Activated gamma-delta T cell treated with Interleukin-2 at 50 U/mL for 16 hours (primary cell): ENCODE results near the gene PFDN4.
A peak's percentile ranks its signal among the peaks of the same experiment; 100 is the strongest.

Source experiments
- DNase-seq: peaks from one replicate; pipeline ENCODE4 v3.0.0-alpha.2; 2020

The PFDN4 gene

GRCh38 chr20:54174457-54175175 lies 33.3 kb upstream of the PFDN4 start:
- DNase-seq = no peak

- no peak for DNase-seq
These were observed 31.3 kb upstream of the PFDN4 start for GRCh38 chr20:54176610-54177009.

DNA sequence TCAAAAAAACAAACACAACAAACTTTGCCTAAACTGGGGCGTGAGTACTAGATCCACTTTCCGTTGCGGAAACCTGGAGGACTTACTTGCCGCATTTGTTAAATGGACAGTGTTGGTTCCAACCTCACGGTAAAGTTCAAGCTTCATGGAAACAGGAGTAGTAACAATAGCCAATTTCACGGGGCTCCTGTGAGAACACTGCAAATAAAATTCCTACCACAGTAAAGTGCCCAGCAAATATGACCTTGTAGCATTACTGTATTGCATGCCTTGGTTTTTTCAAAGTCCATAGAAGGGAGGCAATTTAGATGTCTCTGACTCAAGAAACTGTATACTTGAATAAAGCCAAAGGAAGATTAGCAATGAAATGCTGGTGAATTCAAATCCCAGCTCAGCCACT lies 30.5 kb upstream of the PFDN4 start:
- no peak for DNase-seq

DNA sequence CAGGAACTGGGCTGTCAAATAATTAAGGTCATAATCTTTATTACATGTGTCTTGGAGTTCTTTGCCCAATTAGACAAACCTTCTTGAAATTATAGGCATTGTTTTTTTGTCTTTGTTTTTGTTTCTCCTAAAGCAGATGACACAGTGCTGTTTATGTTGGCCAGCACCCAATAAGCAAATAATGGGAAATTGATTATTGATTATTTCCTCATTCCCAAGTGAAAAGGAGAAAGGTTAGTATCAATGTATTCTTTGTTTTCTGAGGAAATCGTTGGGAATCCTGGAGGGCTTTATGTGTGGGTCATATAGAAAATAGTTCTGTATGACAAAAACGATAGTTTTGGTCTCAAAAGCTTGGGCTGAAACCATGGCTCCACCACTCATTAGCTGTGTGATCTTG lies 29.6 kb upstream of the PFDN4 start:
- no peak for DNase-seq

DNA sequence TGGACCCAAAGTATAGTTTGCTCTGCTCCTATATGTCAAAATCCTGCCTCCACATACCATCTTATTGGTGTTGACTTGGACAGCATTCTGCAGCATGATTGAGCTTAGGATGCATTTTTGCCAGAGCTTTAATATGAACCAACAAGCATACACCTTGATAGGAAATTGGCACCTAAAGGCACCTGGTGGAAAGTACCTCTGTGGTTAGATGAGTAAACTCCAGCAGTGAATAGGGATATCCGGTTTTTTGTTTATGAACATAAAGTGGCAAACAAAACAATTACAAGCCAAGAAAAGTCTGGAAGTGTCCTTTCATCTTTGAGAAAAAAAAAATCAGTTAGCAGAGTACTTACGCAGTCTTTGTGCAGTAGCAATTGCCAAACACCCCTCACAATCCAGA lies 27.9 kb upstream of the PFDN4 start:
- no peak for DNase-seq

DNA sequence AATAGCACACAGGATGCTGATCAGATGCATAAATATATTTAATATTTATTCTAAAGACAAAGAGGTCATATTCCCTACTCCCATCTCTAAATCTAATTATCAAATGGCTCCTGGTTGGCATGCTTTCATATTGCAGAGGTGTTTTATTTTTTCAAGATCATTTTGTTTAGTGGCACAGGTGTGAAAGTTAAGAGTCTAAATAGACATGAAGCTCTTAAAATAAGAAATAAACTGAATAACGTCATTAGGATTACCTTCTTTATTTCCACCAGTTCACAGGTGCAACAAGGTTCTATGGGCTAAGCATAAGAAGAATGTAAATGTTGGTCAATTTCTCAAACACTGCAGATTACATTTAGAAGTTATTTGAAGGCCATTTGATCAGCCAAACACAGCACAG lies 27.0 kb upstream of the PFDN4 start:
- DNase-seq = no peak

DNA sequence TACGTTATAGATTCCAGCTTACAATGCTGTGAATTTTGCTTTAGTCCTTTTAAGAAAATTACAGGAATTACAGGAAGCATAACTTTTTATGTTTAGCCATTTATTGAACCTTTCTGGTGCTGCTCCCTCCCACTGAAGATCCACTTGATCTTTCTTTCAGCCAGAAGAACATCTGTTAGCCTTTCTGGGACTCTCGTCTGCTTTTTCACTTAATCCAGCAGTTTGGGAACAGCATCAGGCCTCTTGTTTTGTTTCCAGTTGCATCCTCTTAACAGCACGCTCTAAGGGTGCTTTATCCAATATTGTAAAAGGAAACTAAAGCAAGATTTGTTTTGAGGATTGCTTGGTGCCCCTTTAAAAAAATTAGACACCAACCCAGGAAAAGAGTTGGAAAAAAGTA lies 23.8 kb upstream of the PFDN4 start:
- no peak for DNase-seq

DNA sequence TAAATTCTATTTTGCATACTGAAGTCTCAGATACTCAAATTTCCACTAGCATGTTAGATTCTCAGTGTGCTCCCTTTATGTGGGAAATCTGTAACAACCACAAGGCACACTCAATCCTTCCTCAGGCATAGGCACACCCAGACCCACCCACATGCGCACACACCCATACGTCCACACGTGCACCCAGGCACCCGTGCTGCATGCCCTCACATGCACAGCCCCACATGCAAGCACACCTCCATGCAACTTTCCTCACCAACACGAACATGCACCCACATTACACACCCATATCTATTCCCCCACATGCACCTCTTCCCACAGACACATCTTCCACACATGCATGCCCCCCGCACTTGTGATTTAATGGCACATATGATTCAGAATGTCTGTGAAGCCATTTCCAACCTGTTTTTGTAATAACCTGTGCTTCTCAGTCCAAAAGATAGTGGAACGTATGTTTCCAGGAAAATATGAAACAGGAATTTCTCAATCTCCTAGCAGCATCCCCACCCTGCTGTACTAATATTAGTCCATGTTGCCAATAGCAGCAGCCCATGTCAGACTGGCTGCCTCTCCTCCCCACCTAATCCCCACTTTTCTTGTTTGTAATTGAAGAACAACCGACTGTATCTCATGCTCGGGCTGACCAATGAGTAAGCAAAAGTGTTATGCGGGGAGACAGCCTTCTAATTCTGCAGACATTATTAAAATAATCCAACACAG lies 22.8 kb upstream of the PFDN4 start:
- DNase-seq = no peak

DNA sequence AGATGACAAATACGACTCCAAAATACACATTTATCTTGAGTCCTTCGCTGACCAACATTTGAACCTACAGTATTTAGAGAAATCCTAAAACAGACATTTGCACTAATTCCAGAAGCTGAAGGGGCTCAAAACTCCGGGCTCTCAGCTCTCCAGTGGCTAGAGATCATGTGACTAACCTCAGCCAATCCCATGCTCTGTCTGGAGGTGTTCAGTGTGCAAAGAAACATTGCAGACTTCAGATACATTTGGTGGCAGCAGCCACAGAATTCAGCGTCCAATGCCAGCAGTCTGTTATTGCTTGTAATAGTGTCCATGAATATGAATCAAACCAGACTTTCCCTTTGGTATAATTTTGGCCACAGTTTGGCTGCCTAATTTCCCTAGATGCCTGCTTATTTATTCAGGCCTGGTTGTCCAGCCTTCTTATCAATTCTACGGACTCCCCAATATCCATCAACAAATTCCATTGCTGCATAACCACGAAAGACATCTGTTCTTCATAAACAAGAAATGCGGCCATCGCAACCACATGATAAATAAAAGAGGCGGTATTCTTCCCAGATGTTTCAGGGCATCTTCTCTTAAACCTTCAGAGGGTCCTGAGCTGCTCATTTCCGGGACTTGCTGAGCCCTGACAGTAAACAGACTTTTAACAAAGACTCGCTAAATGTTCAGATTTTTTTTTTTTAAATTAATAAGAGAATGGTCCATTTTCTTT lies 19.6 kb upstream of the PFDN4 start:
- DNase-seq = no peak

- no peak for DNase-seq
These were observed 18.3 kb upstream of the PFDN4 start for GRCh38 chr20:54189630-54190029.

DNA sequence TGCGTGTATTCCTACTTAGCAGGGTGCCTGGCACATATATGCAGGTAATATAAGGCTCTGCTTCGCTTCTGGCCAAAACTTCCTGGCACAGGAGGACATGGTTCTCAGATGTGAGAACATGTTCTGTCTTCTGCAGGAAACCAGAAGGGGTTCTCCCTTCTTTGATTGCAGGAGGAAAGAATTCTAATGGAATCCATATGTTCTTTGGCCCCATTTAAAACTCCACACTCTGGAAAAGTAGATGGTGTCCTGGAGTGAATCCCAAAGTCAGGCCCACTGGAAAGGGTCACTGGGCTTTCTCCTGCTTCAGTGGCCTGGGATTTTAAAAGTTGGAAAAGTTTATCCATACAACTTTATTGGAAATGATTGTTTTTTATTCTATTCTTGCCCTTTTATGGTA lies 17.7 kb upstream of the PFDN4 start:
- DNase-seq = no peak

- DNase-seq = no peak
These were observed 14.1 kb upstream of the PFDN4 start for GRCh38 chr20:54193817-54194216.

DNA sequence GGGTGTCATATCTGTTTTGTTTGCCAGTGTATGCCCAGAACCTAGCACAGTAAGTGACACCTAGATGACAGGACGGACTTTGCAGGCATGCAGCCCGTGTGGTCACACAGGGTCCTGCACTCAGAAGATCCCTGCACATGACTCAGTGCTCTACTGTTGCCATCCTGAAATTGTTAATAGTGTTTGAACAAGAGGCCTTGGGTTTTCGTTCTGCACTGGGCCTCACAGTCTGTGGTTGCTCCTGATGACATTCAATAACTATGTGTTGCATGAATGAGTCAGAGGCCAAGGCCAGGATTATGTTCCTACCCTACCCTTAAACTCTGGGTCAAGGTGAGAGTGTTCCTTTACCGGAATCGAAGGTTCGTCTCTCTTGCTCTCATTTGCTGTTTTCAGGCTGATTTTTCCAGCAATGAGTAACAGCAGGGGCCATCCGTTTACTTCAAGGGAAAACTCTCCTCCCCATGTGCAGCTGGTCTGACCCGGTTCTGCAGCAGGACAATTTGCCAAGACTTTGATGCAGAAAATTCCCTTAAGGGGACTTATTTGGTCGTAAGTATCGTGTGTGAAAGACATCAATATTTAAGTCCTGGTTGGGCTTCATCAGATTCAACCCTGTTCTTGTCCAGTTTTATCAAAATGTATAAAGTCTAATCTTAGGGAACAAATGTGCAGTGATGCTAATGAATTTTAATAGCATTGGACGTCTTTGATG lies 13.0 kb upstream of the PFDN4 start:
- DNase-seq = no peak

DNA sequence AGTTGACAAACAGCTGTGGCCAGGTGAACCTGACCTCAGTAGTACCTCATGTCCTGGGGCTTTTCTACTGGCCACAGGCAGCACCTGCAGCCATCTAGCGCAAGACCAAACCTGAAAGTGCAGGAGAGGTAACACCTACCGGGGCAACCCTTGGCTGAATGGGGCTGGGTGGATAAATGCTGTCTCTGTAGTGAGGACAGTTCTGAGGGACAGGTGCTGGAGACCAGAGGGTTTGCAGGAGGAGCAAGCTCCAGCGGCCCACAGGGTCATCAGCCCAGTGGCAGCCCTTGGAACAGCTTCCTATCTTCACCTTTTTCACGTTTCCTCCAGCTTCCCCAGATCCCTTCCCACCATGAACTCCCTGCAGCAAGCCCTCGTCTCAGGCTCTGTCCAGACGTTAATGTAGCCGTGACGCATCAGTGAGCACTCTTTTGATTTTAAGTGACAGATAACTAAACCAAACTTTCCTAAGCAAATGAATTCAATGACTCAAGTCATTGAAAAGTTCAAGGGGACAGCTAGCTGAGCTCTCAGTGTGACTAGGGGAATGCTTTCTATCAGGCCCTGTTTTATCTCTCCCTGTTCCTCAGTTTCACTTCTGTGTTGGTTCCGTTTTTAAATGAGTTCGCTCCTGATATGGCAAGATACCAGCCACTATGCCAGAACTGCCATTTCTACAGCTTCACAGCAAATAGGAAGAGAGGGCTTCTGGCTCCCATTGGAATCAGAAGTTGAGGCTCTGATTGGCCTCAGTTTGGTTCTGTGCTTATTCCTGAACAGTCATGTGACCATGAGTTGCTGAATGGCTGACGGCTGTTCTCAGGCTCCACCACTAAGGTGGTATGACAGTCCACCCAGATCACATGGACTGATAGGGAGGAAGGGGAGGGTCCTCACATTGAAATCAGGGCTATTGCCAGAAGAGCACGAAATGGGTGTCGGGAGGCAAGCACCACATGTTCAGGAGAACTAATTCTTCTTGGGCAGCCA lies 12.1 kb upstream of the PFDN4 start:
- no peak for DNase-seq

- no peak for DNase-seq
These were observed 10.0 kb upstream of the PFDN4 start for GRCh38 chr20:54197621-54198604.

DNA sequence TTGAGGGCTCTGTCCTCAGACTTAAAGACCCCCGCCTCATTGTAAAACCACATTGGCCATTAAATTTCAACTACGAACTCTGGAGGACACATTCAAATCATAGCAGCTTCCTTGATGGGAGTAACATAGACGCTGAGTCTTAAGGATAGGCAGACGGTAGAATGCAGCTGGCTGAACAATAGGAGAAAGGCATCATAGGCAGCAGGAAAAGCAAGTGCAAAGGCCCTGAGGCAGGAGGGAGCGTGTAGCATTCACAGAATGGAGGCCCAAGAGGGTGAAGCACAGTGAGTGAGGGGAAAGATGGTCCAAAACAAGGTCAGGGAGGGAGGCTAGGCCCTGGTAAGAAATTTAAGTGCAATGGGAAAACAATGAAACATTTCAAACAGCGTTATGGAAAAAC lies 8.6 kb upstream of the PFDN4 start:
- no peak for DNase-seq

- DNase-seq = peak; percentile 69
These were observed 8.1 kb upstream of the PFDN4 start for GRCh38 chr20:54199721-54200176.

DNA sequence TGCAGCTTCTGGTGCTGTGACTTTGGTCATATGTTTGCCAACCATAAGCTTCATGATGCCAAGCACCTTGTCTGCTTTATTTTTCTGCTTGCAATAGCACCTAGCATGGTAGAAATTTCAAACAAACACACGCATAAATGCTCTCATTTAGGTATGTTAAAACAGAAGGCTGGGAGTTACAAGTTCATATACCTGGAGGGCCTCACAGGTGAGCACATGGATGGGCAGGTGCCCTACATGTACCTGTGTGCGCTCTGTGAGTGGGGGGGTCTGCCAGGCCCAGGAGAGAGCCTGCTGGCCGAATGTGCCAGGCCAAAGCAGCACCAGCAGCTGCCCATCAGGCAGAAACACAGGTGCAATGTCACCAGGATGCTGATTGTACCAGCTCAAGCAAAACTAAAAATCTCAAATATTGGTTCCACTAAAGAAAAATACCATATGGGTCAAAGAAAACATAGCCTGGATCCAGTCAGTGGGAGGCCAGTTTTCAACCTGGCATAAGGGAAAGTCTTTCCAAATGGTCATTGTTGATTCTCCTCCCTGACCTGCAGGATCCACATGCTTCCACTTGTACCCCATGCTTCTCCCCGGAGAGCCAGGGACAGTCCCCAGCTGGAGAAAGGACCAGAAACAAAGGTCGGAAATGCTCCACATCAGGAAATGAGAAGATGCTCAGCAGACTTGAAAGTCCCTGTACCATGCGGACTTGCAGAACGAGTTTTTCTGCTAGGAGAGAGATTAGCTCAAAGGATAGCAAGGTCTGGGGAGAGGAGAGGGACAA lies 7.2 kb upstream of the PFDN4 start:
- DNase-seq = no peak

GRCh38 chr20:54201268-54201846 lies 6.5 kb upstream of the PFDN4 start:
- no peak for DNase-seq

GRCh38 chr20:54203281-54203680 lies 4.6 kb upstream of the PFDN4 start:
- DNase-seq = no peak
